ENCODE measurements around the gene UTP25.

The UTP25 gene

GRCh38 chr1:209831615-209832014, 3.8 kb downstream of the UTP25 start:
- peak; percentile 57 for ATAC-seq
- TF ChIP-seq BACH2 (CRISPR knock-in tag; IDR thresholded peaks at IDR 0.05; ENCODE audit: borderline replicate concordance): no peak
- TF ChIP-seq ZNF8 (CRISPR knock-in tag; IDR thresholded peaks at IDR 0.05): no peak
- no peak for TF ChIP-seq ZC3H10 (CRISPR knock-in tag; IDR thresholded peaks at IDR 0.05)
- TF ChIP-seq OSR1 (CRISPR knock-in tag; IDR thresholded peaks at IDR 0.05): no peak

- ATAC-seq: no peak; the same call in 2 of the 3 replicates
- TF ChIP-seq RARB (CRISPR knock-in tag; IDR thresholded peaks at IDR 0.05): 0 out of 2 replicates have a peak, but pooled peaks have one; percentile 35
- TF ChIP-seq ZNF565 (CRISPR knock-in tag; conservative IDR thresholded peaks at IDR 0.05; ENCODE audit: low read depth): no peak
These were observed 8.1 kb downstream of the UTP25 start for GRCh38 chr1:209835782-209836298.

GRCh38 chr1:209837671-209838070, 9.9 kb downstream of the UTP25 start:
- ATAC-seq: no peak
- TF ChIP-seq ZC3H10 (CRISPR knock-in tag; IDR thresholded peaks at IDR 0.05) (no peak), PATZ1 (CRISPR knock-in tag; IDR thresholded peaks at IDR 0.05; ENCODE audit: borderline replicate concordance) (no peak), BACH2 (CRISPR knock-in tag; IDR thresholded peaks at IDR 0.05; ENCODE audit: borderline replicate concordance) (no peak), CREB5 (CRISPR knock-in tag; IDR thresholded peaks at IDR 0.05; ENCODE audit: low read depth) (no peak), ZNF8 (CRISPR knock-in tag; IDR thresholded peaks at IDR 0.05) (no peak), SNAI2 (CRISPR knock-in tag; IDR thresholded peaks at IDR 0.05) (no peak), ZFP30 (CRISPR knock-in tag; IDR thresholded peaks at IDR 0.05) (no peak)

- TF ChIP-seq CSDC2 (CRISPR knock-in tag; IDR thresholded peaks at IDR 0.05): no peak
- ATAC-seq: no peak
These were observed 10.8 kb downstream of the UTP25 start for GRCh38 chr1:209838537-209838936.

- TF ChIP-seq ZC3H10 (CRISPR knock-in tag; IDR thresholded peaks at IDR 0.05) (peak; percentile 60; the same call in 1 of the 2 replicates), POU6F1 (CRISPR knock-in tag; IDR thresholded peaks at IDR 0.05; ENCODE audit: borderline replicate concordance, low read depth) (peak; percentile 10; the same call in 1 of the 2 replicates), ZNF565 (CRISPR knock-in tag; conservative IDR thresholded peaks at IDR 0.05; ENCODE audit: low read depth) (no peak), SNAI2 (CRISPR knock-in tag; IDR thresholded peaks at IDR 0.05) (no peak), ZFP3 (CRISPR knock-in tag; IDR thresholded peaks at IDR 0.05) (no peak), RARB (CRISPR knock-in tag; IDR thresholded peaks at IDR 0.05) (0 out of 2 replicates have a peak, but pooled peaks have one; percentile 36), OSR1 (CRISPR knock-in tag; IDR thresholded peaks at IDR 0.05) (peak; percentile 42; the same call in 1 of the 2 replicates), TOX (CRISPR knock-in tag; IDR thresholded peaks at IDR 0.05; ENCODE audit: borderline replicate concordance) (no peak; the same call in 1 of the 2 replicates), TSHZ2 (CRISPR knock-in tag; IDR thresholded peaks at IDR 0.05) (no peak)
- peak; percentile 98 for ATAC-seq
These were observed 12.2 kb downstream of the UTP25 start for GRCh38 chr1:209839875-209840546.
